Raji (cell line): ENCODE measurements around the gene AKR1E2.

ENCODE experiments used
- POLR2A ChIP-seq: IDR thresholded peaks from 2 replicates; pipeline ENCODE4 v1.6.1; 2011; ENCODE audit warnings: low read depth, low read length, control low read depth; ENCODE audit not compliant: insufficient read depth

AKR1E2 gene

GRCh38 chr10:4831091-4831490, 5.1 kb downstream of the AKR1E2 start:
- no peak for TF ChIP-seq POLR2A

- TF ChIP-seq POLR2A, result no peak
These were observed 7.3 kb downstream of the AKR1E2 start for GRCh38 chr10:4833286-4833685.

GRCh38 chr10:4834898-4835405, 8.9 kb downstream of the AKR1E2 start:
- TF ChIP-seq POLR2A, result no peak

GRCh38 chr10:4835494-4835918, 9.5 kb downstream of the AKR1E2 start:
- TF ChIP-seq POLR2A, result no peak

GRCh38 chr10:4836416-4836969, 10.5 kb downstream of the AKR1E2 start:
- TF ChIP-seq POLR2A, result no peak

- TF ChIP-seq POLR2A, result no peak
These were observed 11.5 kb downstream of the AKR1E2 start for GRCh38 chr10:4837551-4837950.

GRCh38 chr10:4838743-4839142, 12.7 kb downstream of the AKR1E2 start:
- TF ChIP-seq POLR2A, result no peak

GRCh38 chr10:4839353-4839752, 13.3 kb downstream of the AKR1E2 start:
- TF ChIP-seq POLR2A, result no peak

GRCh38 chr10:4840151-4840550, 14.1 kb downstream of the AKR1E2 start:
- no peak for TF ChIP-seq POLR2A

- no peak for TF ChIP-seq POLR2A
These were observed 17.6 kb downstream of the AKR1E2 start for GRCh38 chr10:4843525-4844180.

- no peak for TF ChIP-seq POLR2A
These were observed 18.9 kb downstream of the AKR1E2 start for GRCh38 chr10:4844864-4845263.

GRCh38 chr10:4845766-4846165, 19.8 kb downstream of the AKR1E2 start:
- no peak for TF ChIP-seq POLR2A

GRCh38 chr10:4846775-4847174, 20.8 kb downstream of the AKR1E2 start:
- TF ChIP-seq POLR2A, result no peak

GRCh38 chr10:4847561-4848355, 21.8 kb downstream of the AKR1E2 start:
- TF ChIP-seq POLR2A, result no peak

GRCh38 chr10:4848356-4849041, 22.5 kb downstream of the AKR1E2 start:
- TF ChIP-seq POLR2A, result no peak
